Right forelimb (tissue), 1 donor: ENCODE data around the gene HPCAL1.

Experiments used
- DNase-seq: peaks from one replicate; pipeline ENCODE4 v3.0.0-alpha.2; 2018

HPCAL1 gene

DNA sequence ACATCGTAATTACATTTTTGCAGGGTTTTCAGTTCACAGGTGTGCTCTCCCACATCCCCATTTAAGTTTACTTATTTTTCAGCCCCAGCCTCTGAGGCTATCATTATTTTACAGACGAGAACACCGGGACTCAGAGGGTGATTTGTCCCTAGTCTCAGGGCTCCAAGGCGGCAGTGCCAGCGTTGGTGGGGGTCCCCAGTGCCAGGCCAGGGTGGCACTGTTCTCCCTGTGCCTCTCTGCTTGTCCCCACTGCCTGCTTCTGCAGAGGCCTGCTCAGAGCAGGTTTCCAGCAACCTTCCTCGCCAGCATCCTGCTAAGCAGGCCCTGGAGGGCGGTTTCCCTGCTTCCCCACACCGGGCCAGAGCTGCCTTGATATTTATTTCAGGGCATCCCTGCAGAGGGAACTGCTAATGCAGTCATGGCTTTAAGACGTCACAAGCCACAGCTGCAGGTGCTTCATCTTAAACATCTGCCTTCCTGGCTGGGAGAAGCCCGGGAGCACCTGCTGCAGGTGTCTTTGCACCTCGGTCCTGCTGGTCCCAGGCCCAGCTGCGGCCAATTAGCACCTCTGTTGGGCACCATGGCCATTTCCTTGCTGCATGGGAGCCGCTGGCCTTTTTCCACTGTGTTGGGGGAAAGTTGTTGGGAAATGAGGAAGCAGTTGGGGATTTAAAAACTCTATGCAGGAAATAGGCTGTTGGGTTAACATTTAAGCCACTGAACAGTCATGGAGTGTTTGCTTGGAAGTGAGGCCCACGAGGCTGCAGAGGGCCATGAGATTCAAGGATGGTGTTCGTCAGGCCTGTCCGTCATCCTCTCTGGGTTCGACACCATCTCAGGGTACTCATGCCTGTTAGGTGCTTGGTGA is 22.8 kb downstream of the HPCAL1 start:
- no peak for DNase-seq

DNA sequence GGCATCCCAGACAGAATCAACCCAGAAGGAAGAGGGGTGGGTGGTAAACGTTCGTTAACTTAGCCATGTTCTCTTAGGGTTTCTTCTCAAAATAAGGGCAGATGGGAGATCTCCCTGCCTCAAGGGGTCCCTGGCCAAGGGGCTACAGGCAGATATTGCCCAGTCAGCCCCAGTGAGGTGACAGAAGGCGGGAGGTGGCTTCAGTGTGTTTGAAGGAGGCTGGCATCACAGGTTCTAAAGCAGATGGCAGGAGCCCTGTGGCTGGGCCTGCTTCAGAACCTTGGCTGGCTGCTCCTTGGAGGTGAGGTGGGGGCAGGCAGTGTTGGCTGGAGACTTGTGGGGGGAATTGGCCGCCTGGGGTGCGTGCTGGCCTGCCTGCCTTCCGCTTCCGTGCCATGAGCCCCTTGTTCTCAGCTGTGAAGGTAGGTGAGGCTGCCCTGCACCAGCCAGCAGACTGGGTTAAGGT is 23.5 kb downstream of the HPCAL1 start:
- no peak for DNase-seq

DNA sequence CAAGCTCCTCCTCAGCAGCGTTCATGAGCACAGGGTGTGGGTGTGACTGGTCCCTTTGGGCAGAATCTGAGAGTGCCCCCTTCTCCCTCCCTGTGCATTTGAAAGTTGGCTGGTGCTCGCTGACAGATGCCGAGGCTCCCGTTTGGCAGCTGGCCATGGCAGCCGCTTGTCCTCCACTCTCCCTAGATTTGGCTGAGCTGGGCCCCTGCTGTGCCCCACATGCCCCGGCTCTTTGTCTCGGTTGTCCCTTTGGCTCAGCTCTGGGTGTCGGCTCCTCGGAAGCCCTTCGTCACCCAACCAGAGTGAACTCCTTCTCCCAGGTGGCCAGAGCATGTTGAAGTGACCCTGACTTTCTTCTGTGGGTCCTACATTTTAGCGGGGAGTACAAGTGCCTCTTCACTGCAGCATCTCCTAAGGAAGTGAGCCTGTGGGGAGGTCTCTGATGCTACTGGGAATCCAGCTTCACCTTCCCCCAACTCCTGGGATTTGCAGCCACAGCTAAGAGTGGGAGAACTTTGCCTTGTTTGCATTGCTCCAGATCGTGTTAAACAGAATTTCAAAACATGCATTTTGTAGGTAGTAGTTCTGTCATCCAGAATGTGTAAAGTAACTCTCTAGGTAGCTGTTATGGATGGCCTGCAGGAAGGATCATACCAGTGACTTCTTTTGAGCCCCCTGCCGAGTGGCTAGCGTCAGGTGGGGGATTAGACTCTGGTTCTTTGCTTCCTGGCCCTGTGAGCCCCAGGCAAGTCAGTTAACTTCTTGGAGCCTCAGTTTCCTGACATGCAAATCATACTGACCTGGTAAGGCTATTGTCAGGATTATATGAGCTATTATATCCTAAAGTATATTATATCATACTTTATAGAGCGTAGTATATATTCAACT is 24.2 kb downstream of the HPCAL1 start:
- DNase-seq, result peak; percentile 68

DNA sequence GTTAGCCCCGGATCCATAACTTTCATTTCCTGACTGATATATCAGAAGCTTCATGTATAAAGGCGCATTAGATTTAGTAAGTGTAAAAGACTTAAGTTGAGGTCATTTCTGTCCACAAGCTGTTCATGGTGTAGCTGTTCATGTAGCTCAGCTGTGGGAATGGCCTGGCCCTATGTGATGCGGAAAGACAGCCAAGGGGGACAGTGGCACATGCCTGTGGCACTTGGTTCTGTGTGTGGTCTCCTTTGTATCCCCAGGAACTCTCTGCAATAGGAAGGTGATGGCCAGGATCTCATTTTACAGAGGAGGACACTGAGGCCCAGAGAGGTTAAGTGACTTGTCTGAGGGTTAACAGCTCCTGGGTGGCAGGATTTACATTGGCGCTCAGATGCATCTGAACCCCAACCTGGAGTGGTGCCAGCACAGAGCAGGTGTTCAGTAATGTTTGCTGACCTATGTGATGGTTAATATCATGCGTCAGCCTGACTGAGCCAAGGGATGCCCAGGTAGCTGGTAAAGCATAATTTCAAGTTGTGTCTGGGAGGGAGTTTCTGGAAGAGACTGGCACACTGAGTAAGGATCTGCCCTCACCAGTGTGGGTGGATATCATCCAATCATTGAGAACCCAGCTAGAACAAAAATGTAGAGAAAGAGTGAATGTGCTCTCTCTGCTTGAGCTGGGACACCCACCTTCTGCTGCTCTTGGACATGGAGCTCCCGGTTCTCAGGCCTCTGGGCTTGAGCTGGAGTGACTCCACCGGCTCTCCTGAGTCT is 25.4 kb downstream of the HPCAL1 start:
- DNase-seq, result no peak

DNA sequence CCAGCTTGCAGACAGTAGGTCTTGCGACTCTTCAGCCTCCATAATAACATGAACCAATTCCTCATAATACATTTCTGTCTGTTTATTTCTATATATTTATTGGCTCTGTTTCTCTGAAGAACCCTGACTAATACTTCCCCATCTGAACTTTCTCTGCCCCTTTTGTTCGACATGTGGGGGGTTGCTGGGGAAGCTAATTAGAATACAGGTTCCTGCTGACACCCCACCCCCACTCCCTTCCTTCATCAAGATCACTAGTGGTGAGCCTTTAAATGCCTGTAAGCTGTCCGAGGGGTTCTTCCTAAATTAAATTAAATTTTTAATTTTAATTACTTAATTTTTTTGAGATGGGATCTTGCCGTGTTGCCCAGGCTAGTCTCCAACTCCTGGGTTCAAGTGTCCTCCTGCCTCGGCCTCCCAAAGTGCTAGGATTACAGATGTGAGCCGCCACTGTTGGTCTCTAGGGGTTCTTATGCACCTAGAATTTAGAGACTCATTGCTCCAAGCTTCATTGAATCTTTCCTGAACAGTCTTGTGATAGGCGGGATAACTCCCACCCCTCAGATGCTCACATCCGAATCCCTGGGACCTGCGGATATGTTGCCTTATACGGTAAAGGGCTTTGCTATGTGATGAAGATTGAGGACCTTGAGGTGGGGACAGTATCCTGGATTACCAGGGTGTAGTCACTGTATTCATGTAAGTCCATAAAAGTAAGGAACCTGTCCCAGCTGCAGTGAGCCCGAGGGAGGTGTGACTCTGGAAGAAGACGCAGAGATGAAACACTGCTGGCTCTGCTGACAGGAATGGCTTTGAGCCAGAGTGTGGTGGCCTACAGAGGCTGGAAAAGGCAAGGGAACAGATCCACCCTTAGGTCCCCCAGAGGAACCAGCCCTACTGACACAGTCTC is 26.2 kb downstream of the HPCAL1 start:
- no peak for DNase-seq

DNA sequence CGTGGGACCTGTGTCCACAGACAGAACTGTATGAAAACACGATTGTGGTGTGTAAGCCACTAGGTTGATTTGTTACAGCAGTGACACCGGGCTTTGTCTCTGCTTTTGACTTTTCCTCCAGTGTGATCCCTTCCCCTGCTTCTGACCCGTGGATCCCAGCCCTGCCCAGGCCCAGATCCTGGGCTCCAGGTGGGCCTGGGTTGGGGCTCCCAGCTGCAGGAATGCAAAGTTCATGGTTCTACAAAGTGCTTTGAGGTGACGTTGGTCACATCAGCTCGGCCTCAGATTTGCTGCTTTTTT is 26.8 kb downstream of the HPCAL1 start:
- DNase-seq, result no peak

DNA sequence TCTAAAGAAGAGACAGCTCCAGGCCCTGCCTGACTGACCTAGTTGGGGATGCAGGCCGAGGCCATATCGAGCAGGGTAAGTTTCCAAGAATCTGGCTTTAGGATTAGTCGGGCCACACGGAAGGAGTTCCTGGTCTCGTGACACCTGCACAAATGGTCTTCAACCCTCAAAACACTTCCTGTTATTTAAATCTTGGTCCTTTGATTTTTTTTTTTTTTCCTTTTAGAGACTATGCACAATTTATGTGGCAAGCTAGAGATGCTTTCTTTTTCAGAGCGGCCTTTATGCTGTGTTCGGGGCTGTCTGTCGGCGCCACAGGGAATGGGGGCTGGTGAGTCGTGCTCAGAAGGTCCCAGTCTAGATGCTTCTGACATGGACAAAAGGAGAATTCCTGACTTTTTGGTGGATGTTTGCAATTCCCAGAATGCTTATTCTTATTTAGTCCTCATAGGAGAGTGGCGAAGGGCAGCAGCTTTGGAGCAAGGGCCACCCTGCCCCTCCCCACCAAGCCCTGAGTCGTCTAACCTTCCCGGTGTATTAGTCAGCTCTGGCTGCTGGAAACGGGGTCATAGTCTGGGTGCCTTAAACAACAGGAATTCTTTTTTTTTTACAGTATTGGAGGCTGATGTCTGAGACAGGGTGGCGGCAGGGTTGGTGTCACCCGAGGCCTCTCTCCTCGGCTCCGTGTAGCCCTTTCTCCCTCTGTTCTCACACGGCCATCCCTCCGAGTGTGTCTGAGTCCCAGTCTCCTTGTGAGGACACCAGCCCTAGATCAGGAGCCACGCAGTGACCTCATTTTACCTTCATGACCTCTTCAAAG is 27.4 kb downstream of the HPCAL1 start:
- no peak for DNase-seq

DNA sequence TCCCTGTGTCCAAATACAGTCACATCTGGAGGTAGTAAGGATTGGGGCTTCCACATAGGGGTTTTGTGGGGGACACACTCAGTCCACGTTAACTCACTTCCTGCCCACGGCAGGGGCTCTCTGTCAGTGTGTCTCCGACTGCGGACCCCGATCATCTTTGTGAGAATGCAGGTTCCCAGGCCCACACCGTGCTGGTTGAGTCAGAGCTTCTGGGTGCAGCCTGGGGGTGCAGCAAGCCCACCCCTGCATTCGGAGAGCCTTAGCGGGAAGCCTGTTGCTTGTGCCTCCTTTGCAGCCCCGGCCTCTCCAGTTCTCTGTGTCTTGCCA is 28.0 kb downstream of the HPCAL1 start:
- DNase-seq, result no peak

DNA sequence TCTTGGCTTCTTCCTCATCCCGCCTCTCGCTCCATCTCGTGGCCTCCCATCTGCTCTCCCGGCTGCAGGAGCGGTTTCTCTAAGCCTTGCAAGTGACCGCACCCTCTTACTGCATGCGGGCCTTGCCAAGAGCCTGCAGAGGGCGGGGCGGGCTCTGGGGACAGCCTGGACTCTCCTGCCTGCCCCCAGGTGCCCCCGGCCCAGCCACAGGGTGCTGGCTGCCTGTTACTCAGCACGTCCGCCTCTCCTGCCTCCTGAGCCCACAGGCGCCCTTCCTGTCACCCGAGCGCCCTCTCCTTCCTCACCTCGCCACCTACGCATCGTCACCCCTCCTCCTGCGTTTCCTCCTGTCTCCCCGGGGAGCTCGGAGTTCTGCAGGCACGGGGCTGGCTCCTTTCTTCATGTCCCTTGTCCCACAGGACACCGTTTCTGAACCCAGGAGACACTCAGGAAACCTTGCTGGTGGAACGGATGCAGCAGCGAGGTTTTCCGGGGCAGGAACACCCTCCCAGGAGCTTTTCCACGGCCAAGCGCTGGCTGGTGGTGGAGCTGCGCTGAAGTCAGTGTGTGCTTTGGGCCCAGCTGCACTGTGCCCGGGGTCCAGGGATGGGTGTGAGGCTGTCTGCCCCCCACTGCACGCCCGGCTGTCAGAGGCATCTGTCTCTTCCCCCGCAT is 28.5 kb downstream of the HPCAL1 start:
- DNase-seq, result no peak

- DNase-seq, result no peak
Measured at GRCh38 chr2:10331702-10332401, 29.1 kb downstream of the HPCAL1 start.

GRCh38 chr2:10332402-10333246 is 29.9 kb downstream of the HPCAL1 start:
- DNase-seq, result no peak

DNA sequence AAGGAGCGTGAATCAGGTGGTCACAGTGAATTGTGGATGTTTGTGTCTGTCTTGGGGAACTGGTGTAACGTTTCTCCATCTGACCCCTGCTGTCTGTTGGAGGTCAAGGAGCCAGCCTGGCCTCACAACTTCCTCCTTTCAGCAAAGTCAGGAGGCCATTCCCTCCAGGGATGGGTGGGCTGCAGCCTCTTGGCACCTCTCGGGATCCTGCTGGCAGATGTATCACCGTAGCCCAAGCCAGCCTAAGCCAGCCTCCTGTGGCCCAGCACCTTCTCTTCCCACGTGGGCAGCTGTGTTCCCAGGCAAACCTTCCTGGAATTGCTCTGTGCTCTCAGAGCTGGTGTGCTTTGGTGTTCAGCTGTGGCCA is 30.5 kb downstream of the HPCAL1 start:
- no peak for DNase-seq

GRCh38 chr2:10333966-10334365 is 31.3 kb downstream of the HPCAL1 start:
- no peak for DNase-seq

DNA sequence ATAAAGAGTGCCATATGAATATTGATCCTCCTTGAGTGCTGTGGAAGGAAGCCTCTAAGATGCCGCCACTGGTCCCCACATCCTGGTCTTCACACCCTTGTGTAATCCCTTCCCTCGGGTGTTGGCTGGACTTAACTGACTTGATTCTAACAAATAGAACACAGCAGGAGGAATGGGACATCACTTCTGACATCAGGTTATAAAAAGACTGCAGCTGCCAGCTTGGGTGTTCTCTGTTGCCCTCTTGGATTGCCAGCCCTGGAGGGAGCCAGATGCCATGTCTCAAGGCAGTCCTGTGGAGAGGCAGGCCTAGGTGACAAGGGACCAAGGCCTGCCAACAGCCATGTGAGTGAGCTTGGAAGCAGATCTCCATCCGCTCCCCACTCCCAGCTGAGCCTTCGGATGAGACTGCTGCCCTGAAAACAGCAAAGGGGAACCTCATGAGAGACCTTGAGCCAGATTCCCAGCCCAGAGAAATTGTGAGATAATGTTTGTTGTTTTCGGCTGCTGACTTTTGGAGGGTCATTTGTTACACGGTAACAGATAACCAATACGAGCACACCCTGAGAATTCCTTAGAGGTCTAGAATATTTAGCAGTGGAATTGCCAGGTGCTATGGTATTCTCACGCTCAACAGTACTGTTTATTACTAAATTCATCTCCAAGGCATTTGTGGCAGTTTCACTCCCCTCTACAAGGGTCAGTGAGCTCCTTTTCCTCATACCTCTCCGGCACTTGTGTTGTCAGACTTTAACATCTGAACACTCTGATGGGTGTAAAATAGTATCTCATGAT is 32.5 kb downstream of the HPCAL1 start:
- DNase-seq, result no peak

- no peak for DNase-seq
Measured at GRCh38 chr2:10336283-10336682, 33.6 kb downstream of the HPCAL1 start.

DNA sequence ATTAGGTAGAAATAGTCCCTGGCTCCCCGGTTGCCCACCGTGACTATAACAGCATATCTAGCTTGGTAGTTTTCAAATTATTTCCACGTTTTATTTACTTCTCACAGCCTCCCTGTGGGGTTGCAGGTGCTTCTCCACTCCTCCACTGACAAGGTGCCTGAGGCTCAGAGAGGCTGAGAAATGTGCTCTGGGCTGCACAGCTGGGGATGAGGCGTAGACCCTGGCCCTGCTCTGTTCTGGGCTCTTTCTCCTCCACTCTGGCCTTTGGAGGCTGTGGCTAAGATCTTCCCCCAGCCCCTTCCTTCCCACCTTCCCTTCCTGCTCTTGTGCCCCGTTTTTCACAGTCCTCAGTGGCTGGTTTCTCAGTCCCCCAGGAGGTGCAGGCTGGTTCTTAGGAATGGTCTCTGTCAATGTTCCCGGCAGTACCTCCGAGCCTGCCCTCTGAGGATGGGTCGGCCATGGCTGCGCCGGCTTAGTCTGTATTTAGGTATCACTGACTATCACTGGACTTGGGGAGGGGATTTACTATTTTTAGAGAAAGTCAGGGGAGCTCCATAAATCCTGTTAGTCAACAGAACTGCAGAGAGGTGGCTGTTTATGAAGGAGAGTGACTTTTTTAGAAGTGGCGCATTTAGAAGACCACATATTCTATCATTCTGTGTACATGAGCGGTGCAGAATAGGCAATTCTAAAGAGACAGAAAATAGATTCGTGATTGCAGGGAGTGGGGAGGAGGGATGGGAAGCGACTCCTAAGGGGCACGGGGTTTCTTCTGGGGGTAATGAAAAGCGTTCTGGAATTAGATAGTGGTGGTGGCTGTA is 35.0 kb downstream of the HPCAL1 start:
- no peak for DNase-seq
